GM19025 (cell line): Measurements from ENCODE around the gene ARHGEF17.

Source experiments
- ATAC-seq: cut with Tn5 transposase; IDR thresholded peaks from one replicate; pipeline ENCODE4 v1.9.1; 2021; ENCODE audit warnings: mild to moderate bottlenecking, low read depth, moderate library complexity; ENCODE audit not compliant: unreplicated experiment

Gene ARHGEF17

GRCh38 chr11:73388265-73389133, 80.4 kb downstream of the ARHGEF17 start:
- no peak for ATAC-seq

GRCh38 chr11:73389134-73389525, 81.1 kb downstream of the ARHGEF17 start:
- no peak for ATAC-seq

- no peak for ATAC-seq
Measured at GRCh38 chr11:73389916-73390315, 81.8 kb downstream of the ARHGEF17 start.

- ATAC-seq, result no peak
Measured at GRCh38 chr11:73390601-73391565, 82.8 kb downstream of the ARHGEF17 start.

GRCh38 chr11:73391665-73392064, 83.6 kb downstream of the ARHGEF17 start:
- no peak for ATAC-seq

GRCh38 chr11:73392108-73393010, 84.3 kb downstream of the ARHGEF17 start:
- no peak for ATAC-seq

- no peak for ATAC-seq
Measured at GRCh38 chr11:73393011-73393380, 84.9 kb downstream of the ARHGEF17 start.

- ATAC-seq, result no peak
Measured at GRCh38 chr11:73393479-73394415, 85.7 kb downstream of the ARHGEF17 start.

GRCh38 chr11:73394416-73395296, 86.6 kb downstream of the ARHGEF17 start:
- no peak for ATAC-seq

GRCh38 chr11:73395297-73396208, 87.5 kb downstream of the ARHGEF17 start:
- no peak for ATAC-seq

- no peak for ATAC-seq
Measured at GRCh38 chr11:73396251-73396930, 88.3 kb downstream of the ARHGEF17 start.

- no peak for ATAC-seq
Measured at GRCh38 chr11:73396985-73397384, 88.9 kb downstream of the ARHGEF17 start.

- no peak for ATAC-seq
Measured at GRCh38 chr11:73397468-73398131, 89.5 kb downstream of the ARHGEF17 start.

GRCh38 chr11:73398132-73398526, 90.1 kb downstream of the ARHGEF17 start:
- ATAC-seq, result no peak

- no peak for ATAC-seq
Measured at GRCh38 chr11:73398721-73399120, 90.6 kb downstream of the ARHGEF17 start.

- ATAC-seq, result no peak
Measured at GRCh38 chr11:73399159-73399590, 91.1 kb downstream of the ARHGEF17 start.
